Measurements from ENCODE around the gene NT5E.
"Not testable (repeated sequence)": the region's sequence is repeated elsewhere in the genome, so short reads cannot be mapped to it uniquely, and the experiment has no call there.

Gene NT5E

DNA sequence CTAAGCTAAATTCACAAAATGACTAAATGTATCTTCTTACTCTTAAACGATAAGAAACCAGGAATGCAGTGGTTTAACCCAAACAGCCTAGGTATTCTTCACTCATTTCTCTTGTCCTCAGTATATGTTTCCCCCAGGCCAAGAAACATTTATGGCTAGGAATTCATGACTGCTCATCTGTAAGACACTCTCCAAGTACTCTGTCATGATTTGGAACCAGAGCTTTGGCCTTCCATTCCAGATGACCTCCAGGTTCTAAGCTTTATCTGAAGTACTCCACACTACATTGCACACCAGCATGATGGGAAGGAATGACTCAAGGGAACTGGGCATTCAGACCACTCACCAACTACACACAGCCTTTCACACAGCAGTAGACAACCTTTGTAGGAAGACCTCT lies 29.3 kb downstream of the NT5E start:
- Histone ChIP-seq H3K27ac (no peak overlapping the region), H3K4me3 (no peak overlapping the region)

DNA sequence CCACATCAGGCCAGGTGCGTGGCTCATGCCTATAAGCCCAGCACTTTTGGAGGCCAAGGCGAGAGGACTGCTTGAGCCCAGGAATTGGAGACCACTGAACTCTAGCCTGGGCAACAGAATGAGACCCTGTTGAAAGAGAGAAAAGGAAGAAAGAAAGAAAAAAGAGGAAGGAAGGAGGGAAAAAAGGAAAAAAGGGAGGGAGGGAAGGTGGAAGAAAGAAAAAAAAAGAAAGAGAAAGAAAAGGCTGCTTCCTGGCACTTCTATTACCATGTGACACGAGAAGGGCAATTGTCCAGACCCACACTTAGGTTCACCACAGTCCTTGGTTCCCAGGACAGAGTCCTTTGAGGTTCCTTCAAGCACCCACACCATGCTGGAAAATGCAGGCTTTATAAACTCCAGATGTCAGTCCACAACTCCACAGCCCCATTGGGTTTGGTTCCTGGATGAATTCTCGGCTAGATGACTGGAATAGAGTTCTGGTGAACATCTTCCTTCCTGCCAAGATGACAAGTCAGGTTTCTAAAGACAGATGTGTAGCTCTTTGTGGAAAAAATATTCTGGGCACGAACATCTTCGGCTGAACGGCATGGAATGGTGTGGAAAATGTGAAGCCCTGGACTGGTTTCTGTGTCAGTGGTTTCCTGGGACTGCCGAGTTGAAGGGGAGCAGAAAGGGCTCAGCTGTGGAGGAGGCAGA lies 32.5 kb downstream of the NT5E start:
- no peak overlapping the region for H3K4me3 ChIP-seq

DNA sequence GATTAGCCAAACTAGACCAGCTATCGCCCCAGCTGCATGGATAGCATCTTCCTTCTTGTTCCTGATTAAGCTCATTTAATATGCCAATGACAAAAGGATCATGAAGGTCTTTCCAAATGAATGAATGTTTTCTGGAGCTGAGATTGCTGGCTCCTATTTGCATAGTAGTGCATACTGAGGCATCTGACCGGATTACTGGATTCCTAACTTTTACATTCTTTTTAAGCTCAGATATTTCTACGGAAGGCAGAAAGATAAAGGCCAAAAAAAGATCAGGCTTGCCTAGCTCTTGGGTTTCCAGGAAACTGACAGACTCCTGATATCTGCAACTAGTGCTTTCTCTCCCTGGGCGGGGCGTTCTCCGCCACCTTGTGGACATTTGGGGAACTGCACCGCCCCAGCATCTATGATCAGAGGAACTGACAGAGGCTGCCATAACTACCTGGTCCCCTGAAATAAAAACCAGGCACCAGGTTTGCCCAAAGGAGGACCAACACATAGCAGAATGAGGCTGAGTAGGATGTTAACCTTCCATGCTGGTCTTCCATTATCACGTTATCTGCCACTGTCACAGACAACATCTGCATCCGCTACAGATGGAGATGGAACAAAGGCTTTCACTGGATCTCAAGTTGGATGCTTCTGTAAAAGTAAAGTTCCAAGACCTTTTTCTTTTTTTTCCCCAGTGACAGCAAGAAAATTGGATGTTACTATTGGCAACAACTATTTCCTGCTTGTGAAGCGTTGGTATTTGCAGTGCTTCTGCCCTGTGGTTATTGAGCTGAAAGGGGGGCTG lies 33.2 kb downstream of the NT5E start:
- no peak overlapping the region for H3K4me3 ChIP-seq
- H3K27ac ChIP-seq = peak overlapping the region in 7 of 21 experiments; percentile 11 to 63 (median 31)

More for the DNA sequence above, 32.5 kb downstream of the NT5E start:
- peak overlapping the region in 12 of 21 experiments; percentile 20 to 77 (median 57) for H3K27ac ChIP-seq

DNA sequence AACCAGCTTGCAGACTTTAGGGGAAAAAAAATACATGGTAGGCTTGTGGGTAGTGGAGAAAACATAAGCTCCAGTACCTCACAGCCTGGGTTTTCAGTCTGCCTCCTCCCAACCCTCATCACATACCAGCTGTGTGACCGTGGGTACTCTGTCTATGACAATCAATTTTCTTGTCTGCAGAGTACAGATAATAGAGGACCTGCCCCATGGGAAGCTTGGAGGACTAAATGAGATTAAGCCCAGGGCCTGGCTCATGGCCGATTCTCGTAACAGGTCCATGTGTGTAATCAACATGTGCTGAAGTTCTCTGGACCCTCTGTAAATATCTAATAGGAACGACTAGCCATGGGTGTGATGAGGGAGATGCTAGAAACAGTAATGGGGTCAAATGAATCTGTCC lies 34.0 kb downstream of the NT5E start:
- H3K27ac ChIP-seq = peak overlapping the region in 1 of 21 experiments; percentile 16
- H3K4me3 ChIP-seq = no peak overlapping the region

DNA sequence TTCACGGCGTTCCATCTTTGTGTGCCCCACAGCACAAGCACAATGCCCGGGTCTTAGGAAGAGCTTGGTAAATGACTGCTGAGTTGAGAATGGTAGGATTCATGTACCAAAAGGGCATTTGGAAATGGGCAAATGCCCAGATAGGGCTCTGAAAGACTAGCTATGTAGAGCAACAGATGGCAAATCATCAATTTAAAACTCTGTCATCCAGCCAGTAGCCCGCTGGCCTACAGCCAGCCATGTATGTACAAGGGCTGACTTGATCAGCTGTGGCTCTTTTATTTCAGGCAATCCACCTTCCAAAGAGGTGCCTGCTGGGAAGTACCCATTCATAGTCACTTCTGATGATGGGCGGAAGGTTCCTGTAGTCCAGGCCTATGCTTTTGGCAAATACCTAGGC lies 35.1 kb downstream of the NT5E start:
- H3K27ac ChIP-seq = no peak overlapping the region
- H3K4me3 ChIP-seq = no peak overlapping the region

DNA sequence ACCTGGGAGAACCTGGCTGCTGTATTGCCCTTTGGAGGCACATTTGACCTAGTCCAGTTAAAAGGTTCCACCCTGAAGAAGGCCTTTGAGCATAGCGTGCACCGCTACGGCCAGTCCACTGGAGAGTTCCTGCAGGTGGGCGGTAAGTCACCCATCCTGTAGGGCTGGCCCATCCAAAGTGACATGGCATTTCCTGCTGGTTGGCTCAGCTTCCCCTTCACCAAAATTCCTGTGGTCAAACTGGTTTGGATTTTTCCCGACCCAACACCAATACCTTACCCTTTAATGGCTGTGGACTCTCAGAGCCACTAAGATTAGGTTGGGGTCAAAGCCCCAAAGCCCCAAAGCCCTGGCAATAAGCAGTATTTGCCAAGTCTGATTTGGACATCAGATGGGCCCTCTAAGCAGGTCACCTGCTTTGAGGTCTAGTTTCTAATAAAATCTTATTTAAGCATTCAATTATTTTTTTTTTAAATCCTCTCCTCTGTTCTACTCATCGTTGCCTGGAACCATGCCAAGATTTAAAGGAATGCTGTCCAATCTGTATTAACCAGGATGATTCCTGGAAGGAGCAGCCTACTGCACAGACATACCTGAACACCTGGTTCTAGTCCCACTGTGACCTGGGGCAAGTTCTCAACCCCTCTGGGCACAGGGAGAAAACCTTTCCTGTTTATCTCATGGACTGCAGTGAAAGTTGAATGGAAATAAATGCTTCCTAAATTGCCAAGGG lies 40.8 kb downstream of the NT5E start:
- peak overlapping the region in 1 of 21 experiments; percentile 10 for H3K27ac ChIP-seq
- no peak overlapping the region for H3K4me3 ChIP-seq

DNA sequence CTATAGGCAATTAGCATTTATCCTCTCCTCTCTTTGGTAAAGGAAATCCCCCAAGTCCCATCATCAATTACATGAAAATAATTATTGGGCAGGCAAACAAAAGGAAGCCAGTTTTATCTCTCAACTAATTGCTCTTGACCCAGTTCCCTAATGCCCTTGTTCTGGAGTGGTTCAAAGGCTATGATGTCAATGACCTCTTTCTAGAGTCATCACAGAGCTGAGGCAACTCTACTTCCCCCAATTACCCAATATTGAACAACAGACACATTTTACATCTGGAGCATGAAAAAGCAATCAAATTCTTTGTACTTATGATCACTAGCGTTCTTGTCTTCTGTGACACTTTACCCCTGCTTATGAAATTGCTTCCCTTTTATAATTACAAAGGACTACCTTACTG lies 43.5 kb downstream of the NT5E start:
- no peak overlapping the region for H3K27ac ChIP-seq
- no peak overlapping the region for H3K4me3 ChIP-seq

DNA sequence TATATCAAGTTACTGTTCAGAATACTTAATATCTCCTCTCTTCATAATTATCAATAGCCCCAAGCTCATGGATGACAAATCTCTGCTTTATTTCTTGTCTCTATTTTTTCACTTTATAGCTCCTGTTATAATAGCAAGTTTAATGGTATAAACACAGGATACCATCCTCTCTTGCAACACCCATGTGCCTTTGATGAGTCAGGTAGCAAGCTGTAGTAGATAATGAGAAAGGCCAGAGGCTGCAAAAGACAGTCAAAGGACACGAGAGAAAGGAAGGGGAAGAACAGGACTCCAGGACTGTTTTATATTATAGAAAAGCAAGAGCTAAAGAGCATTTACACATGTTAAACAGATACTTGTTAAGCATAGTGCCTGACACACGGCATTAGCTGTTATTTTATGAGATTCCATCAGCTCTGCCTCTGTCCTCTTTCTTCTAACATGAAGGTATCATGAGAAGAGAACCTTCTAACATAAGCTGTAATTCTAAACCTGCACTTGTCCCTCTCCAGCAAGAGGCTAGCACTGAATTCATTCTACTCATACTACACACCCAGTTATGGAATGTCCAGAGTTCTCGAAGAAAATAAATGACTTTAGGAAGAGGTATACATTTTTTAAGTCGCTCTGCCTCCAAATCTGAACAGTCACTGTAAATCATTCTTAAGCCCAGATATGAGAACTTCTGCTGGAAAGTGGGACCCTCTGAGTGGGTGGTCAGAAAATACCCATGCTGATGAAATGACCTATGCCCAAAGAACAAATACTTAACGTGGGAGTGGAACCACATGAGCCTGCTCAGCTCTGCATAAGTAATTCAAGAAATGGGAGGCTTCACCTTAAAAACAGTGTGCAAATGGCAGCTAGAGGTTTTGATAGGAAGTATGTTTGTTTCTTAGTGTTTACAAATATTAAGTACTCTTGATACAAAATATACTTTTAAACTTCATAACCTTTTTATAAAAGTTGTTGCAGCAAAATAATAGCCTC lies 45.0 kb downstream of the NT5E start:
- no peak overlapping the region for H3K27ac ChIP-seq

DNA sequence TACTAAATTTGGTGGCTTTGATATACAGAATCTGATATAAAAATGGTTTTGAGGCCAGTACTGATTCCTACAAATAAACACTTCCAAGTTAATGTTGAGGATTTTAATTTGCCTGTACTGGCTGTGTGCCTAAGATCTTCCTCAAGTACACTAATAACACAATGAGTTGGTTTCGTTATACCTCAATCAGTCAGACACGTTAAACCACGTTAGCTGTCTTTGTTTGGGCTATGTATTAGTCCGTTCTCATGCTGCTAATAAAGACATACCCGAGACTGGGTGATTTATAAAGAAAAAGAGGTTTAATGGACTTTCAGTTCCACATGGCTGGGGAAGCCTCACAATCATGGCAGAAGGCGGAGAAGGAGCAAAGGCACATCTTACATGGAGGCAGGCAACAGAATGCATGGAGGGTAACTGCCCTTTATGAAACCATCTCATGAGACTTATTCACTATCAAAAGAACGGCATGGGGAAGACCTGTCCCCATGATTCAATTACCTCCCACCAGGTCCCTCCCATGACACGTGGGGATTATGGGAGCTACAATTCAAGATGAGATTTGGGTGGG lies 46.2 kb downstream of the NT5E start:
- Histone ChIP-seq H3K4me3 (no peak overlapping the region), H3K27ac (no peak overlapping the region)

More for the DNA sequence above, 45.0 kb downstream of the NT5E start:
- H3K4me3 ChIP-seq = no peak overlapping the region

DNA sequence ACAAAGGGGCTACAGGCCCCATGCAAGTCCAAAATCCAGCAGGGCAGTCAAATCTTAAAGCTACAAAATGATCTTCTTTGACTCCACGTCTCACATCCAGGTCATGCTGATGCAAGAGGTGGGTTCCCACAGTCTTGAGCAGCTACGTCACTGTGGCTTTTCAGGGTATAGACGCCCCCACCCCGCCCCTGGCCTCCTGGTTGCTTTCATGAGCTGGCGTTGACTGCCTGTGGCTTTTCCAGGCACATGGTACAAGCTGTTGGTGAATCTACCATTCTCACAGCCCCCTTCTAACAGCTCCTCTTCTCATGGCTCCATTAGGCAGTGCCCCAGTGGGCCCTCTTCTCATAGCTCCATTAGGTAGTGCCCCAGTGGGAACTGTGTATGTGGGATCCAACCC lies 47.0 kb downstream of the NT5E start:
- no peak overlapping the region for H3K27ac ChIP-seq
- no peak overlapping the region for H3K4me3 ChIP-seq

DNA sequence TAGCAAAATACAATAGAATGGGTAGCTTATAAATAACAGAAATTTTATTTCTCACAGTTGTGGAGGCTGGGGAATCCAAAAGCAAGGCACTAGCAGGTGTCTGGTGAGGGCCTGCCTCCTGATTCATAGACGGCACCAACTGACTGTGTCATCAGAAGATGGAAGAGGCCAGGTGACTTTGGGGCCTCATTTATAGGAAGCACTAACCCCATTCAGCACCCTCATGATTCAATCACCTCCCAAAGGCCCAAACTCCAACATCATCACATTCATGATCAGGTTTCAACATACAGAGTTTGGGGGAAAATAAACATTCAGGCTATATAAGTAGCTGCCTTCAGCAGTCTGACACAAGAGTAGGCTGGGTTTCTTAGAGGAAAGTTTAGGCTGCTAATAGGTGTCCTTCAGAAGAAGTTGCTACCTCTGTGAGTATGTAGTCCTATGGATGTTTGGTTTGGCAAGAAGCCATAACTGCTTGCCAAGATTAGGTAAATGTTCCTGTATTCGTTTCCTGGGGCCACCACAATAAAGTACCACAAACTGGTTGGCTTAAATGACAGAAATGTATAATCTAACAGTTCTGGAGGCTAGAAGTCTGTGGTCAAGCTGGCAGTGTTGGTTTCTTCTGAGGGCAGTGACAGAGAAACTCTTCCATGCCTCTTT lies 48.8 kb downstream of the NT5E start:
- H3K4me3 ChIP-seq = no peak overlapping the region
- H3K27ac ChIP-seq = no peak overlapping the region

DNA sequence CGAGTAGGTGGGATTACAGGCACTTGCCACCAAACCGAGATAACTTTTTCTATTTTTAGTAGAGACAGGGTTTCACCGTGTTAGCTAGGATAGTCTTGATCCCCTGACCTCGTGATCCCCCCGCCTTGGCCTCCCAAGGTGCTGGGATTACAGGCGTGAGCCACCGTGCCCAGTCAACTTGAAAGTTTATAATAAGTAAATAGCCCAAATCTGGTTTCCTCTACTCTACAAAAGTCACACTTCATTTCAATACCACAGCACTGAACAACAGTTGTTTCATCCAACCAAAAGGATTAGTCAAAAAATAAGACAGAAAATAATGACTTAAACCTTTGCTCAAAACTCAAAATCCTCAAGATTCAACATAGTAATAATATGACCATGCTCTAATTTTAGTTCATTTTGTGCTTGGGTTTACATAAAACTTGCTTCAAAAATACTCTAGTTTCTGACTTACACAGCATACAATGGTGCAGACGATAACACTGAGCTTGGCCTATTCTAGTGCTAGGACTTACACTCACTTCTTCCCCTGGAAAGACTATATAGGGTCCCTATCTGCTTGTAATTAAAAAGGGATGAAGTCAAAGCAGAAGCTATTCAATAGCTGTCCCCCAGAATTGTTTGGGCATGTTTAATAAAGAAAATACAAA lies 56.7 kb downstream of the NT5E start:
- Histone ChIP-seq H3K4me3 (no peak overlapping the region), H3K27ac (no peak overlapping the region)

DNA sequence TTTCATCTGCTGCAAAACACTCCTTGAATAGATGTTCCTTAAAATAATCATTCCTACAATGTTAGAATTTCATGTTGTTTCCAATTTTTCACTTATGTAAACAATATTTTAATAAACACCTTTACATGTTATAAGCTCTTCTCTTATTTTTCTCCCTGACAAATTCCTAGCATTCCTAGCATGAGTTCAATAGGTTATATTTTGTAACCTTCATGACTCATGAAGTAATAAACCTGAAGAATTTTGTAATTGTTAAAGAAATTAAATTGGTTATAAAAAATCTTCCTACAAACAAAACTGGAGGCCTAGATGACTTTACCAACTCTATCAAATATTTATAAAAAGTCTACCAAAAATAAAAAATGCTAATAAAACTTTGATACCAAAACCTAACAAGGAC lies 66.3 kb downstream of the NT5E start:
- H3K4me3 ChIP-seq = no peak overlapping the region
- no peak overlapping the region for H3K27ac ChIP-seq

DNA sequence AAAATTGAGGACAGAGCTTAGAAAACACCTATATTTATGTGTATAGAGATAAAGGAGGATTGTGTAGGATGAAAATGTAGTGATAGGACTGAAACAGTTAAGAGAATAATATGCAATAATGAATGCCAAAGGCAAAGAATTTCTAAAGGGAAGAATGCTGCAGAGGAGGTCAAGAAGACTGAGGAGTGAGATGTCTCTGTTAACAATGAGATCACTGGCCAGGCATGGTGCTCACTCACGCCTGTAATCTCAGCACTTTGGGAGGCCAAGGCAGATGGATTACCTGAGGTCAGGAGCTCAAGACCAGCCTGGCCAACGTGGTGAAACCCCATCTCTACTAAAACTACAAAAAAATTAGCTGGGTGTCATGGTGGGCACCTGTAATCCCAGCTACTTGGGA lies 74.4 kb downstream of the NT5E start:
- not testable (repeated sequence) for H3K4me3 ChIP-seq, H3K27ac ChIP-seq

DNA sequence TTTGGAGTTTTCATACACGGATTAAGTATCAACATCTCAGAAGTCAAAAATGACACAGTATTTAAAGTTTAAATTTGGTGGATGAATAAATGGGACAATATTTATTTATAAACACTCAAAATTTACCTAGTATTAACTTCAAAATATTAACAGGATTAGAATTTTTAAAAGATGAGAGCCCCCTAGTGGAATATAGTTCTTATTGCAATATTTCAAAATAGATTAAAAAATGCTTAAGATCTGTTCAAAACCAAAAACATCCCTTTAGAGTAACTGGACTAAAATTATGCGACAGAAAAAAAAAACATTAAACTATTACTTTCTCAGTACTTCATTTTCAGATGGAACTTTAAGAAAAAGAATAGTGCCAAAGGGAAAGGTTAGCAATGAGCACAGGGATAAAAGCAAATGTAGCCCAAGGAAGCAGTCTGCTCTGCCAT lies 87.2 kb downstream of the NT5E start:
- Histone ChIP-seq H3K4me3 (no peak overlapping the region), H3K27ac (no peak overlapping the region)

DNA sequence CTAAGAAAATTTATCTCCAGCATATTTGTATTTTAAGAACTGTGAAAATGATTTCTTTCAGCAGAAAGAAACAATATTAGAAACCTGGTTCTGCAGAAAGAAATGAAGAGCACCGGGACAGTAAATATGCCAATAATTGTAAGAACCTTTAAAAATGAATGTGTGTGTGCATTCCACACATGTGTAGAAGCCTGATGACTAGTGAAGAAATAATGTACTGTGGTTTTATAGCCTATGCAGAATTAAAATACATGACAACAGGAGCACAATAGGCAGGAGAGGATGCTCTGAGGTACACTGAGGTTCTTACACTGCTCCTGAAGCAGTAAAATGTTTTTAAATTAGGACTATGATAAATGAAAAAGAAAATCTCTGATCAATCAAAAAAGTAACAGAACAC lies 94.9 kb downstream of the NT5E start:
- no peak overlapping the region for H3K4me3 ChIP-seq
- H3K27ac ChIP-seq = no peak overlapping the region
